Smooth muscle cell of trachea (primary cell): Measurements from ENCODE around the gene AICDA. TPM values are rescaled to one million over a fixed set of nuclear protein-coding genes. Genes with fewer than 3 reads are reported as not detected.

ENCODE experiments used
- total RNA-seq: library from RNA; depleted of rRNA; stranded (reverse); fragments of >200 nt; gene quantifications from 2 replicates; pipeline ENCODE4 v1.2.1, GENCODE V29; 2014

The AICDA gene
- not detected in 2 replicates for total RNA-seq

DNA sequence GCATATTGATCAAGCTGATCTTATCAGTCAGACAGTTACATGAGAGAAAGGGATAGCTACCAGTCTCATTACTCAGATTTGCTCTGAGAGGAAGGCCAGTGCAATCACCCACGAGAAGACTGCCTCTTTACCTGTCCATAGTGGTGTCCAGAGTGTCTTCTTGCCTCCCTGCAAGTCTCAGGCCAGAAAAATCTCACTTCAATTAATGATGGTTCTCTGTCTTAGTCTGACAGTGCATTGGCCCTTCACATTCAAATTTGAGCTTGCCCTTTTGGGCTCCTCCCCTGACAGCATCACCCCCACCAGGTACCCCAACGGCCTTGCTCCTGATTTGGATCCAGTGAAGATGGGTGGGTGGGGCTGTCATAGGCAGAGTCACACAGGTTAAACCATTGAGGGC is at the start of gene AICDA:
Gene AICDA (minus strand): TSS at position 231 of the 400 bp plus-strand sequence. CDS start 92 bp downstream, at position 139.

Other genes with a start within 250 kb of the AICDA start
- gene CLEC6A, start 156.9 kb downstream of the AICDA start, total RNA-seq: not detected in 2 replicates
- not detected in 2 replicates for gene CLEC4D, start 99.4 kb downstream of the AICDA start, total RNA-seq
- not detected in 2 replicates for gene CLEC4E, start 72.0 kb downstream of the AICDA start, total RNA-seq
- gene MFAP5, start 50.0 kb upstream of the AICDA start, total RNA-seq: 12.5 and 14.9 TPM in 2 replicates
- 22.5 and 33.0 TPM in 2 replicates for gene RIMKLB, start 85.1 kb upstream of the AICDA start, total RNA-seq
- gene A2ML1, start 209.8 kb upstream of the AICDA start, total RNA-seq: not detected in 2 replicates